GM12873 (cell line): ENCODE measurements around the gene EEF1G.

ENCODE experiments used
- TF ChIP-seq, protein P1 (sequence below): IDR thresholded peaks from 2 replicates; pipeline ENCODE4 v1.5.1; 2012; ENCODE audit warnings: low read depth, mild to moderate bottlenecking, moderate library complexity, low read length, control low read depth; ENCODE audit not compliant: insufficient read depth; ENCODE audit errors: missing control alignments

The EEF1G gene

DNA sequence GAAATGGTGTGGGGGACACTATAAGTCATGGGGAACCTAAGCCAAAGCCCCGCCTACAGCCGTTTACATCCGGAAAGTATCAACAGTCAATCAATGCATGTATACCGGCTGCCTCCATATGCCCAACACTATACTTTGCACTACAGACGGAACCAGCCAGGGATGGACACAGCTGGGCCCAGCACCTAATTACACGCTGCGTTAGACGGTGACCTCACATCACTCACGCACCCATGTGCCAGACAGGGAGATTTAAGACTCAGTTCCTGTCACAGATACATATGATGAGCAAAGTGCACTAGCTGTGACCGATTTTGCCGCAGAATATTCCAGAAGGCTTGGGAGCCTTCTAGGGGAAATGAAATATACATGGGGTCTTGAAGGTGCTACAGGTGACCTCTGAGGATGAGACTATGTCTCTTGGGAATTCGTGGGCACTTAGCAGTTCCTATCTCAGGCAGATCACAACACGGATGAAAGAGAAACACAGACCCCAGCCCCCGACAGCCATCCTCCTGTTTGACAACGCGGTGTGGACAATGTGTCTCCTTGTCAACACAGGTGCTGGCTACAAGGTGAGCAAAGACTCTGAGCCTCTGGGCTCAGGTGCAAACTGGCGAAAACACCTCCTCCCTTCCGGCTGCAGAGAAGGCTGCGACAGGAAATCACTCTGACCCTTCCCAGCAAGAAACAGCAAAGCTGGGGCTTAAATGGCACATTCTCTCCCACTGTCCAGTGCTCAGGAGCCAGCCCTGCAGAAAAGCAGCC is 35.0 kb downstream of the EEF1G start:
- TF ChIP-seq, protein P1, sequence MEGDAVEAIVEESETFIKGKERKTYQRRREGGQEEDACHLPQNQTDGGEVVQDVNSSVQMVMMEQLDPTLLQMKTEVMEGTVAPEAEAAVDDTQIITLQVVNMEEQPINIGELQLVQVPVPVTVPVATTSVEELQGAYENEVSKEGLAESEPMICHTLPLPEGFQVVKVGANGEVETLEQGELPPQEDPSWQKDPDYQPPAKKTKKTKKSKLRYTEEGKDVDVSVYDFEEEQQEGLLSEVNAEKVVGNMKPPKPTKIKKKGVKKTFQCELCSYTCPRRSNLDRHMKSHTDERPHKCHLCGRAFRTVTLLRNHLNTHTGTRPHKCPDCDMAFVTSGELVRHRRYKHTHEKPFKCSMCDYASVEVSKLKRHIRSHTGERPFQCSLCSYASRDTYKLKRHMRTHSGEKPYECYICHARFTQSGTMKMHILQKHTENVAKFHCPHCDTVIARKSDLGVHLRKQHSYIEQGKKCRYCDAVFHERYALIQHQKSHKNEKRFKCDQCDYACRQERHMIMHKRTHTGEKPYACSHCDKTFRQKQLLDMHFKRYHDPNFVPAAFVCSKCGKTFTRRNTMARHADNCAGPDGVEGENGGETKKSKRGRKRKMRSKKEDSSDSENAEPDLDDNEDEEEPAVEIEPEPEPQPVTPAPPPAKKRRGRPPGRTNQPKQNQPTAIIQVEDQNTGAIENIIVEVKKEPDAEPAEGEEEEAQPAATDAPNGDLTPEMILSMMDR, result no peak

DNA sequence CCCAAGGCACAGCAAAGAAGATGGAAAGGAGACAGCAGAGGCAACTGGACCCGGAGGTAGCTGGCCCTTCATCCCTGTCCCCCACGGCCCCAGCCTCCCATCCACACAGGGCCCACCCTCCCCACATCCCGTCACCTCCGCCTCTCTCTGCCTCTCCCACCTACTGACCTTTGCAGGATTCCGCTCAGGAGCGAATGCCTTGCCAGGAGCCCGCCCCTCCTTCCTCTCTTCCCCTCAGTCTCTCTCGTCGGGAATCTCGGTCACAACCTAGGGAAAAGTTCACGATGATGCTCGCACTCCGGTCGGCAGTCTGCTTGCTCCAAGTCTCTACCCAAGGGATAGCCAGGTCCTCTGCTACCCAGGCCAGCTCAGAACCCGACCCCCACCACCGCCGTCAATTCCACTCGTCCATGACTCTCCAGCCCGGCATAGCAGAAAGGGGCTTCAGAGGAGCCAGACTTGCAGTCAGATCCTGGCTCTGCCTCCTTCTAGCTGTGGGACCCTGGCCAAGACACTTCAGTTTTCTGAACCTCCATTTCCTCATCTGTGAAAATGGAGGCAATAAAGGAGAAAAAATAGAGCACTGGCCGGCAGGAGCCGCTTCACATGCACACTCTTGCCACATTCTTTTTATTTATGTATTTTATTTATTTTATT is 37.3 kb downstream of the EEF1G start:
- TF ChIP-seq, protein P1, result no peak

- TF ChIP-seq, protein P1, result no peak
Observed at GRCh38 chr11:62535802-62536201, 37.9 kb downstream of the EEF1G start.

- TF ChIP-seq, protein P1, result no peak
Observed at GRCh38 chr11:62534779-62535545, 38.7 kb downstream of the EEF1G start.

DNA sequence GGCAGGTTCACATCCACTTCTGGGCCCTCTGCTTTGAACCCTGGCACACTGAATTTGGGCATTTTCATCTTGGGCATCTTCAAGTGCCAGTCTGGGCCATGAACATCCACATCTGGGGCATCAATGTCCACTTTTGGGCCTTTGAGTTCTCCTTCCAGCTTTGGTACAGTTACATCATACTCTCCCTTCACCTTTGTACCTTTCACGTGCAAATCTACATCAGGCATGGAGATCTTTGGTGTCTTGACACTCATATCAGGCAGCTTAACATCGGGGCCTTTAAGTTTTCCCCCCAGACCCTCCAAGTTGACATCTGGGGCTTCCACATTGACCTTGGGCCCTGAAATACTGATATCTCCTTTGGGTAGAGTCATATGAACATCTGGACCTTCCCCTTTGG is 41.6 kb downstream of the EEF1G start:
- TF ChIP-seq, protein P1, result no peak

GRCh38 chr11:62516736-62517371 is 56.8 kb downstream of the EEF1G start:
- TF ChIP-seq, protein P1, result no peak

DNA sequence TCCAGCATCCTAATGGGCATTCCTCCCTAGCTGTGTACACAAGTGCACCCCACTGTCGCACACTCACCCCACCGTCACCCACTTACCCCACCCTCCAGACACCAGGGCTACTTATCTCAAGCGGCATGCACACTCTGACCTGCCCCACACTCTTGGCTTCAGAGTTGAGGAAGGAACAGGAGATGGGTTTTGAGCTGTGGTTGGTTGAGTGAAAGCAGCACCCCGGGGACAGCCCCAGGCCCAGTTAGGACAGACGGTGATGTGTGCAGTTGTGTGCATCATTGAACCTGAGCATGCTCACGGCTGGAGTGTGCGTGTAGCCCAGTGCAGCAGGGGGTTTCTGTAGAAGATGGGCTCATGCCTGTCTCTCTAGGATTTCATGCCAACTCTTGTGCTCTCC is 59.5 kb downstream of the EEF1G start:
- TF ChIP-seq, protein P1, result no peak
